HG02840 (cell line): ENCODE measurements around the gene SMIM32.

Source experiments
- ATAC-seq: cut with Tn5 transposase; IDR thresholded peaks from one replicate; pipeline ENCODE4 v1.9.1; 2021; ENCODE audit warnings: mild to moderate bottlenecking, moderate library complexity, moderate number of reproducible peaks; ENCODE audit not compliant: unreplicated experiment, low FRiP score

SMIM32 gene

DNA sequence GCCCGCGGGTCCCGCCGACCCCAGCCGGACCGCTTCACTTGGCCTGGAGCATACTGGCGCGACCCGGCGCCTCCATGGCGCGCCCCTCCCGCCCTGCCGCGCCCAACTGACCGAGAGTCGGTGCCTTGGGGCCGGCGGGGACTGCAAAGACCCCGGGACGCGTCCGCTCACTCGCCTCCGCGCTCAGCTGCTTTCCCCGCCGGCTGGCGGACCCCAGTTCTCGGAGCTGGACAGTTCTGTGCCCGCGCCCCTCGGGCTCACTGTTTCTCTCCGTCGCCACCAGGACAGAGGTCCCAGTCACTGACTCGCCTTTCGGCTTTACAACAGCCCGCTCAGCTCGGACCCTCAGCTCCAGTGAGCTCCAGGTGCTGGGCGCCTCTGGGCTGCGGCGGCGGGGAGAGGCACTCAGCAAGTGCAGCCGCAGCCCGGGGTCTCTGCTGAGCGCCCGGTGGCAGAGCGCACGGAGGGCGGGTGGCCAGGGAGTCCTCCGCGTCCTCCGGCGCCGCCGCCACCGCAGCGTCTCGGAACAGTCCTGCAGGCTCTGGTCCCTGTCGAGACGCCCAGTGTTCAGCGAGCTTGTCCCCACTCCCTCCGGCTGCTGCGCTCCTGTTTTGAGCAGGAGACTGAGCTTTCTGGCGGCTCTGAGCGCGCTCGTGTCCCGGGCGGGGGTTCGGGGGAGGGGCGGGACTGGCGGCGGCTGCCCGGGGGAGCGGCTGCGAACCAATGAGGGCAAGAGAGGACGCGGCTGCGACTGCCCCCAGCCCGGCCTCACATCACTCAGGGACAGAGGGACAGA is at the start of gene SMIM32:
SMIM32 (minus strand) TSS at position 637 of the 796 bp plus-strand sequence. CDS start 638 bp downstream, outside the sequence.
- no peak for ATAC-seq

DNA sequence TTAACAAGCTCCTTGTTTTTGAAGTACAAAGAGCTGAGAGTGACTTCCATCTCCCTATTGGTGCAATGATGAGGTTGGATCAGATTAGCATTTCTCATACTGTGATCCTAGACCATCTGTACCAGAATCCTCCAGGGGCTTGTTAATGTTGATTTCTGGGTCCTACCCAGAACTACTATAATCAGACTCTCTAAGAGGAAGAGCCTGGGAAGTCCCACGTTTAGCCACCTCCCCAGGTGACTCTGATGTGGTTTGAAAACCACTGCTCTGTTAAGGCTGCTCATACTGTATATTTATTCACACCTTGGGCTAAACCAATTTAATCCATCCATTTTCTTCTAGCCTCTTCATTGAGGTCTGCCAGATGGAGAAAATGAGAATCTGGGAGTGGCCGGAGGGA is 49.6 kb upstream of the SMIM32 start:
- no peak for ATAC-seq

GRCh38 chr5:136242136-136242535 is 49.2 kb upstream of the SMIM32 start:
- ATAC-seq = no peak

DNA sequence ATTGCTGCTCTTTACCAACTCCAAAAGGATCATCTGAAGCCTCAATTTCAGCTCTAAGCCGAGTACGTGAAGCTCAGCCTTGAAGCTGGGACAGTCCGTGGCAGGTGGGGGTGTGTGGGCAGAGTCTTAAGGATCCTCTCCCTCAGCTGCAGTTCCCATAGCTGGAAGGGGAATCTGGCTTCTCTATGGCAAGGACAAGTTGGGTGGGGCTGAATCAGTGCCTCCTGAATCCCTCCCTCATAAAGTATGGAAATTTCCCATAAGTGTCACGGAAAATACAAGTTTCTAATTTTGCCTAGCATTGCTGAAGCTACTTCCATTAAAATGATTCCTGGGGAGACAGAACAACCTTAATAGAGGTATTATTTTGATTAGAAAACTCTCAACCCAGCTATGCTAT is 47.9 kb upstream of the SMIM32 start:
- ATAC-seq = no peak

- ATAC-seq = no peak
Measured at GRCh38 chr5:136236479-136237083, 43.6 kb upstream of the SMIM32 start.

- ATAC-seq = no peak
Measured at GRCh38 chr5:136235321-136235720, 42.4 kb upstream of the SMIM32 start.

DNA sequence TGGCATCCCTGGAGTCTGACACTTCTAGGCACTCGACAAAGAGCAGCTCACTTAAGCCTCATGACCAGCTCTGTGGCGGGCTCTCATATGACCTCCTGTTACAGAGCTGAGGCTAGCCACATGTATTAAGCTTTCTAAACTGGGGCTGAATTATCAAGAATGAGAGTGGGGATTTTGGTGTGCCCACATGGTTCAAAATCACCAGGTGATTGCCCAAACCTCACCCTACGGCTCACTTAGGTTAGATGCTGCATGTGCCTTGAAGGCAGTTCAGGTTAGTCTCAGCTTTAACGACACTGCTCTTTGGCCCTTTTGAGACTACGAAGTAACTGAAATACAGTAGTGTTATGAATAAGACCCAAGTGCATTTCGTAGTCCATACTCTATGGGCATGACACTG is 39.4 kb upstream of the SMIM32 start:
- no peak for ATAC-seq

DNA sequence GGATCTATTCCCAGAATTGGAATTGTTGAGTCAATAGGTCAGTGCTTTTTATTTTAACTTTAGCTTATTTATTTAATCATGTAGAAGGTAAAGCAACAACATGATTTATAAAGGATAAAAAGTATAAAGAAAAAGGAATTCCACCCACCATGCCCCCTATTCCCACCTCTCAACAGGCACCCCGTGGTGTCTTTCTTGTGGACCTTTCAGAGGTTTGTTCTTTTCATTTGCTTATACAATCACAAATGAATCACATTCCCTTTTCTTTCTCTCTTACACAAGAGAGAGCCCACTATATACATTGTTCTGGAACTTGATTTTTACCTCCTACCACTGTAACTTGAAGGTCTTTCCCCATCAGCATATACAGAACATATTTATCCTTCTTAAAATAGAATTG is 37.2 kb upstream of the SMIM32 start:
- no peak for ATAC-seq

- ATAC-seq = no peak
Measured at GRCh38 chr5:136228136-136228757, 35.3 kb upstream of the SMIM32 start.

- no peak for ATAC-seq
Measured at GRCh38 chr5:136226401-136226800, 33.4 kb upstream of the SMIM32 start.

DNA sequence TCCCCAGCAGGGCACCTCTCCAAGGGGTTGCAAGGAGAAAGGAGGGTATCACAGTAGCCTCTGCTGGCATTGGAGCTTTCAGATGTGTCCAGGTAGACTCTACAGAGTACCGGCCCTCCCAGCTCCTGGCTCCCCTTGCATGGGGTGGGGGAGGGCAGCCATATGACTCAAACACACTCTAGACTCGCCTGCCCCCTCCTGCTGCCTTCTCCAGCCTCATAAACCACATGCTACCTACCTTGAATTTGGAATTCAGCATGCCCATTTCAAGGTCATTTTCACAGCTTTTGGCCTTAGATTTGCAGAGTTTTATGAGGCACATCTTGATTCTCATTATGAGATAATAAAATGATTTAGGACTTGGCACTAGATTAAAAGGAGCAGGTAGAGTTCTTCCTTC is 32.8 kb upstream of the SMIM32 start:
- no peak for ATAC-seq

DNA sequence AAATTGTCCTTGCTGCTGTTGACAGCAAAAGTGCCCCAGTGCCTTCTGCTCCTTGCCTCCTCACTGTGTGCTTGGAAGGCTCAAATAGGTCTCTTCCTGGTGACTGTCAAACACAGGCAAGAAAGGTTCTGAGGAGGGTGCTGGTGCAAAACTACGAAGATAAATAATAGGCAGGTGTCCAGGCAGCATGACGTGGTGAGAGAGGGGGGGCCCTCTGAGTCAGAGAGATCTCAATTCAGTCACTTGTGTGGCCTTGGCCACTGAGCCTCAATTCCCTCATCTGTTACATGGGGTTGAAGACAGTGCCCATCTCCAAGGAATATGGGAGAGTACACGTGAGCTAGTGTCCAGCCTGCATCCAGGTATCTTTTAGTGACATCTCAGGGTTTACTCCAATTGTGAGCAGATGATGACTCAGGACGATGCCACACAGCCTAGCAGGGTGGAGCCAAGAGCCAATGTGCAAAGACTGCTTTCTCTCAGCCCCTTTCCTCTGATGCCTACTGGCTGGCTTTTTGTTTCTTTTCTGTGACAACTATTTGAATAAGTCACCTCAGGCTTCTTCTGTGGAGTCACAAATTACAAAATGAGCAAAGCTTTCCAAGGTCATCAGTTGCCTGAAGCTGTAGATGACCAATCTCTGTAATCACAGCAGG is 29.7 kb upstream of the SMIM32 start:
- no peak for ATAC-seq

DNA sequence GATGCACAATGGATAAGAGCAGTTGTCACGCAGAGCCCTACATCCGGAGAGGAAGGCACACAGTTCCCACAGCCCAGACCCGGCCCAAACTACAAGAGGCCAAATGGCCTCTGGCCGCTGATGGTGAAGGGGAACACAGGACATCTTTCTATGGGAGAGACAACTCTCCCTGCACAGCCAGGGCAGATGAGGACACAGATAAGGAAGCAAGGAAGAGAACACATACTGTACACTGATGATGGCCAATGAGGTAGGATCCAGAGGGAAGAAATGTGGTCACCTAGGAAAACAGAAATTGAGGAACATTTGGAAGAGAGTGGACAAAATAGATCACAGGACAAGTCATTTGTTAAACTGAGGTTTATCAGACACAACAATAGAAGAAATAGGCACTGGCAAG is 28.4 kb upstream of the SMIM32 start:
- ATAC-seq = no peak

DNA sequence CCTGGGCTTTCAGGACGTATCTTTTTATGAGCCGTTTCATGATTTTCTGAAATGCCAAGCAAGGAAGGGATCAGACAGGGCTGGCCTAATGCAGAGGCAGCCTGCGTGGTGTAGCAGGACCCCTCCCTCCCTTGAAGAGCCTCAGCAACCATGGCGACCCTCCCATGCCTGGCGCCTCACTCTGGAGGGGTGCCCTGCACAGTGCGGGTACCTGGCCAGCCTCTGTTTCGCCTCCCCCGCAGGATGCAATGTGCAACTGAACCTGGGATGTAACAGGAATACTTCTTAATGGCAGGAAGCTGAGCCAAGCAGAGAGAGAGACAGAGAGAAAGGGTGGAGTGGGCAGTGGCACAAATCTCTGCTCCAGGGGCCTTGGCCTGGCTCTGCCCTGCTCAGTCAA is 23.3 kb upstream of the SMIM32 start:
- ATAC-seq = no peak

DNA sequence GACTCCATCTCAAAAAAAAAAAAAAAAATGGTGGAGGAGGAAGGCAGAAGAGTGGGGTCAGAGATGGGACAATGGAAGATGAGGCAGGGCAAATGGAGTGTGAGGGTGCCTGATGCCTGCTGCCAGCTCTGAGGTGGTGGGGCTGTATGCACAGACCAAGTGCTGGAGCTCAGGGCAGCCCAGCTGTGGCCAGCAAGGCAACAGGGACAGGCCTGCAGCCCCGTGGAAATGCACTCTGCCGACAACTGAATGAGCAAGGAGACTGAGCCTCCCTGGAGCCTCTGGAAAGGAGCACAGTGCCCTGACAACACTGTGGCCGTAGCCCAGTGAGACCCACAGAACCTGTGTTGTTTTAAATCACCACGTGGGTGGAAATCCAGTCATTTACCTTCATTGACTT is 22.9 kb upstream of the SMIM32 start:
- no peak for ATAC-seq

- ATAC-seq = no peak
Measured at GRCh38 chr5:136213919-136214493, 21.0 kb upstream of the SMIM32 start.

GRCh38 chr5:136212252-136212721 is 19.3 kb upstream of the SMIM32 start:
- ATAC-seq = peak; percentile 63

DNA sequence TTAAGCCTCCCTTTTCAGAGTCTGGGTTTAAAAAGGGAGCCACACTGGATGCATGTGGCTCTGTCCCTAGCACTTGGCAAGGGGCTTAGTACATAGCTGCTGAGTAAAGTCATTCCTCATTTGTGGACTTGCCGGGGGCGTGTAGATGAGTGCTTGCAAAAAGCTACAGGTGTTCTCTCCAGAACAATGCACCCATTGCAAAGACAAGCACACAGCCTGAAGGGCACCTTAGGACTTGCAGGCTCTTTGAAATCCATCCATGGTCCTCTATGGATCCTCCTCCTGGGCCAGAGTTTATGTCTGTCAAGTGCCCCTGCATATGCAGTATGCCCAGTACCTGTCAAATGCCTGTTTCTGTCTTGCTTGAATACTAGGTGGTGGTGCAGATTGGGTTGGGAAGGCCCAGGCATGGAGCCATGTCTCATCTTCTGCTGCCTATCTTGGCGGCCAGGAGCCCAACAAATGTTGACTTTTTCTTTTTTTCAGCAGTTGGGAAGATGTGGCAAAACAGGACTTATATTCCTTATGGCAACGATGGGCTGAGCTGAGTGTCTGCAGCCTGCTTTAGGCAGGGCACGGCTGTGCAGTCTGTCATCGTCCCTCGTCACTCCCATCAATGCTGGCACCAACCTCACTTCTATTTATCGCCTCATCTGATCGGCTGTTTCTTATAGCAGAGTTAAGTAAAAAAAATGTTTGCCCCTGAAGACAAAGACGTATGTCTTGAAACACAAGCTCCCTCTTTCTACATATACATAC is 18.5 kb upstream of the SMIM32 start:
- no peak for ATAC-seq

- ATAC-seq = no peak
Measured at GRCh38 chr5:136210259-136210658, 17.3 kb upstream of the SMIM32 start.

- no peak for ATAC-seq
Measured at GRCh38 chr5:136209346-136209910, 16.5 kb upstream of the SMIM32 start.
